ENCODE data around the gene IDI2. TPM values are rescaled to one million over a fixed set of nuclear protein-coding genes. Genes with fewer than 3 reads are reported as not detected.

IDI2 gene
- total RNA-seq, 1 experiment from 2014 or later, result not detected

- H3K4me1 ChIP-seq (ENCODE audit: control insufficient read depth in 1 of 2, insufficient read depth in 2 of 2, low read length in 2 of 2), result 0 out of 4 replicates have a peak, but pooled peaks cover 0 to 3% of the 10 kb centered on the region in 2 experiments
- H3K27ac ChIP-seq (ENCODE audit: low read depth, low read length), result no peak overlapping the region
- RAD21 ChIA-PET (ENCODE audit: low non-redundant PET in 1 of 2, low total read pairs in 2 of 2, uncharacterized antibody in 2 of 2, unreplicated experiment in 2 of 2), result no interaction called here
- no peak overlapping the region for H2AFZ ChIP-seq (ENCODE audit: low read depth, low read length, poor library complexity, severe bottlenecking)
- DNase-seq (ENCODE audit: low read depth, low spot score), result no peak
- intact Hi-C loops (cut with micrococcal nuclease), result no loop called here
- no peaks in the 10 kb centered on the region for H3K9me2 ChIP-seq (ENCODE audit: insufficient read depth)
- H3K79me2 ChIP-seq (ENCODE audit: insufficient read depth, low read length), result peaks cover 14% of the 10 kb centered on the region
- no peaks in the 10 kb centered on the region for H3K9me3 ChIP-seq (ENCODE audit: control insufficient read depth in 1 of 2, insufficient read depth in 1 of 2, low read depth in 1 of 2, low read length in 2 of 2)
- no peak overlapping the region for H3K4me3 ChIP-seq (replicated peaks in 1 of 2; ENCODE audit: low read depth in 1 of 2, low read length in 2 of 2)
- ATAC-seq, result no peak
- peaks cover 18 to 26% of the 10 kb centered on the region in 2 experiments for H3K36me3 ChIP-seq (ENCODE audit: control insufficient read depth in 1 of 2, insufficient read depth in 2 of 2, low read length in 2 of 2)
- H3K27me3 ChIP-seq (ENCODE audit: insufficient read depth, low read length), result no peaks in the 10 kb centered on the region
- no peaks in the 10 kb centered on the region for H4K20me1 ChIP-seq (ENCODE audit: insufficient read depth)
- CTCF ChIA-PET, result no interaction called here
- no peak for TF ChIP-seq POLR2AphosphoS5 (IDR thresholded peaks at IDR 0.05; ENCODE audit: low read depth, low read length)
- TF ChIP-seq, protein P1, sequence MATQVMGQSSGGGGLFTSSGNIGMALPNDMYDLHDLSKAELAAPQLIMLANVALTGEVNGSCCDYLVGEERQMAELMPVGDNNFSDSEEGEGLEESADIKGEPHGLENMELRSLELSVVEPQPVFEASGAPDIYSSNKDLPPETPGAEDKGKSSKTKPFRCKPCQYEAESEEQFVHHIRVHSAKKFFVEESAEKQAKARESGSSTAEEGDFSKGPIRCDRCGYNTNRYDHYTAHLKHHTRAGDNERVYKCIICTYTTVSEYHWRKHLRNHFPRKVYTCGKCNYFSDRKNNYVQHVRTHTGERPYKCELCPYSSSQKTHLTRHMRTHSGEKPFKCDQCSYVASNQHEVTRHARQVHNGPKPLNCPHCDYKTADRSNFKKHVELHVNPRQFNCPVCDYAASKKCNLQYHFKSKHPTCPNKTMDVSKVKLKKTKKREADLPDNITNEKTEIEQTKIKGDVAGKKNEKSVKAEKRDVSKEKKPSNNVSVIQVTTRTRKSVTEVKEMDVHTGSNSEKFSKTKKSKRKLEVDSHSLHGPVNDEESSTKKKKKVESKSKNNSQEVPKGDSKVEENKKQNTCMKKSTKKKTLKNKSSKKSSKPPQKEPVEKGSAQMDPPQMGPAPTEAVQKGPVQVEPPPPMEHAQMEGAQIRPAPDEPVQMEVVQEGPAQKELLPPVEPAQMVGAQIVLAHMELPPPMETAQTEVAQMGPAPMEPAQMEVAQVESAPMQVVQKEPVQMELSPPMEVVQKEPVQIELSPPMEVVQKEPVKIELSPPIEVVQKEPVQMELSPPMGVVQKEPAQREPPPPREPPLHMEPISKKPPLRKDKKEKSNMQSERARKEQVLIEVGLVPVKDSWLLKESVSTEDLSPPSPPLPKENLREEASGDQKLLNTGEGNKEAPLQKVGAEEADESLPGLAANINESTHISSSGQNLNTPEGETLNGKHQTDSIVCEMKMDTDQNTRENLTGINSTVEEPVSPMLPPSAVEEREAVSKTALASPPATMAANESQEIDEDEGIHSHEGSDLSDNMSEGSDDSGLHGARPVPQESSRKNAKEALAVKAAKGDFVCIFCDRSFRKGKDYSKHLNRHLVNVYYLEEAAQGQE (IDR thresholded peaks at IDR 0.05; ENCODE audit: low read depth), result no peak
- no peak for TF ChIP-seq RAD21 (IDR thresholded peaks at IDR 0.05; ENCODE audit: low read depth)
- TF ChIP-seq SRF (IDR thresholded peaks at IDR 0.05; ENCODE audit: low read depth), result no peak
- TF ChIP-seq YY1 (IDR thresholded peaks at IDR 0.05; ENCODE audit: extremely low read depth, insufficient replicate concordance, low read depth, low read length), result no peak
- TF ChIP-seq CBX3 (IDR thresholded peaks at IDR 0.05; ENCODE audit: low read depth), result no peak
- TF ChIP-seq FOSL1 (IDR thresholded peaks at IDR 0.05; ENCODE audit: low read depth), result no peak
- TF ChIP-seq POLR2A (IDR thresholded peaks at IDR 0.05; ENCODE audit: borderline replicate concordance, extremely low read depth, insufficient read depth, insufficient read length), result no peak
- no peak for TF ChIP-seq EZH2 (IDR thresholded peaks at IDR 0.05)
- no peak for TF ChIP-seq TCF7L2 (IDR thresholded peaks at IDR 0.05; ENCODE audit: borderline replicate concordance, extremely low read depth, insufficient read depth, insufficient read length)
- TF ChIP-seq ZNF274 (IDR thresholded peaks at IDR 0.05; ENCODE audit: low read depth, low read length), result no peak
- no peak for TF ChIP-seq CTCF (IDR thresholded peaks at IDR 0.05 in 2 of 3, conservative IDR thresholded peaks at IDR 0.05 in 1 of 3; ENCODE audit: borderline replicate concordance in 1 of 3, insufficient read depth in 1 of 3, low read depth in 2 of 3, low read length in 2 of 3)
- no peak for TF ChIP-seq EZH2phosphoT487 (IDR thresholded peaks at IDR 0.05; ENCODE audit: borderline replicate concordance)
- no peak for TF ChIP-seq ZBTB33 (IDR thresholded peaks at IDR 0.05; ENCODE audit: extremely low read depth, insufficient replicate concordance, low read length)
- TF ChIP-seq, protein P2, sequence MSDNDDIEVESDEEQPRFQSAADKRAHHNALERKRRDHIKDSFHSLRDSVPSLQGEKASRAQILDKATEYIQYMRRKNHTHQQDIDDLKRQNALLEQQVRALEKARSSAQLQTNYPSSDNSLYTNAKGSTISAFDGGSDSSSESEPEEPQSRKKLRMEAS (IDR thresholded peaks at IDR 0.05), result no peak
- no peak for TF ChIP-seq SIN3A (IDR thresholded peaks at IDR 0.05; ENCODE audit: low read depth)
- TF ChIP-seq ELF1 (IDR thresholded peaks at IDR 0.05; ENCODE audit: borderline replicate concordance, low read depth), result no peak
- no peak overlapping the region for H3K9ac ChIP-seq (ENCODE audit: low read length)
- BruUV-seq (replicated peaks), result TSS peak; percentile 6
- H3K4me2 ChIP-seq (ENCODE audit: low read length), result no peak overlapping the region
- POLR2A ChIA-PET, result no interaction called here
Measured at GRCh38 chr10:1040133-1040532, 14.5 kb upstream of the IDI2 start.
